ENCODE measurements around the gene SNIP1.
"Not testable (repeated sequence)": the region's sequence is repeated elsewhere in the genome, so short reads cannot be mapped to it uniquely, and the experiment has no call there.

Gene SNIP1

GRCh38 chr1:37564892-37565291 lies 10.8 kb upstream of the SNIP1 start:
- H3K27ac Mint-ChIP-seq = no peak overlapping the region
- H3K4me3 Mint-ChIP-seq = no peak overlapping the region
- no peaks in the 10 kb centered on the region for H3K4me1 Mint-ChIP-seq
- ATAC-seq = no peak
- no peaks in the 10 kb centered on the region for H3K9me3 Mint-ChIP-seq
- H3K36me3 Mint-ChIP-seq = peaks cover 56% of the 10 kb centered on the region
- no peaks in the 10 kb centered on the region for H3K27me3 Mint-ChIP-seq

DNA sequence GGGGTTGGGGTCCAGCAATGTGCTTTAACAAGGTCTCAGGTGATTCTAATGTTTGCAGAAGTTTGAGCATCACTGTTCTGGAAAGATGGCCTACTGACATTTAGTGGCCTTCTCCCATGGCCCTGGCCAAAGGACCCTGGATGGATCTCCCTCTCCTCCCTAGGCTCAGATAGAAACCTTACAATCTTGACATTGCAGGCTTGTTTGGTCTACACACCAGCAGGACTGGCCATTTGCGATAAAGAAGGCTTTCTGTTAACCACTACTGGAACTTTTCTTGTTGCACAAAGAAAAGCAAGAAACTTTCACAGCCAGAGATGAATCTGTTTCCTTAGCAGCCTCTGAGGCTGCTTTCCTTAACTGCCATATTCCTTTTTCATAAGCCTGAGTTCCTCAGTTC lies 8.9 kb upstream of the SNIP1 start:
- H3K4me1 Mint-ChIP-seq = no peaks in the 10 kb centered on the region
- H3K9me3 Mint-ChIP-seq = no peaks in the 10 kb centered on the region
- peaks cover 37% of the 10 kb centered on the region for H3K36me3 Mint-ChIP-seq
- no peak overlapping the region for H3K4me3 Mint-ChIP-seq
- no peak overlapping the region for H3K27ac Mint-ChIP-seq
- no peaks in the 10 kb centered on the region for H3K27me3 Mint-ChIP-seq
- no peak for ATAC-seq

GRCh38 chr1:37561133-37562132 lies 7.3 kb upstream of the SNIP1 start:
- H3K27ac Mint-ChIP-seq = peak overlapping the region; percentile 2
- no peak for ATAC-seq
- H3K27me3 Mint-ChIP-seq = no peaks in the 10 kb centered on the region
- H3K36me3 Mint-ChIP-seq = peaks cover 22% of the 10 kb centered on the region
- H3K9me3 Mint-ChIP-seq = no peaks in the 10 kb centered on the region
- no peak overlapping the region for H3K4me3 Mint-ChIP-seq
- no peaks in the 10 kb centered on the region for H3K4me1 Mint-ChIP-seq

DNA sequence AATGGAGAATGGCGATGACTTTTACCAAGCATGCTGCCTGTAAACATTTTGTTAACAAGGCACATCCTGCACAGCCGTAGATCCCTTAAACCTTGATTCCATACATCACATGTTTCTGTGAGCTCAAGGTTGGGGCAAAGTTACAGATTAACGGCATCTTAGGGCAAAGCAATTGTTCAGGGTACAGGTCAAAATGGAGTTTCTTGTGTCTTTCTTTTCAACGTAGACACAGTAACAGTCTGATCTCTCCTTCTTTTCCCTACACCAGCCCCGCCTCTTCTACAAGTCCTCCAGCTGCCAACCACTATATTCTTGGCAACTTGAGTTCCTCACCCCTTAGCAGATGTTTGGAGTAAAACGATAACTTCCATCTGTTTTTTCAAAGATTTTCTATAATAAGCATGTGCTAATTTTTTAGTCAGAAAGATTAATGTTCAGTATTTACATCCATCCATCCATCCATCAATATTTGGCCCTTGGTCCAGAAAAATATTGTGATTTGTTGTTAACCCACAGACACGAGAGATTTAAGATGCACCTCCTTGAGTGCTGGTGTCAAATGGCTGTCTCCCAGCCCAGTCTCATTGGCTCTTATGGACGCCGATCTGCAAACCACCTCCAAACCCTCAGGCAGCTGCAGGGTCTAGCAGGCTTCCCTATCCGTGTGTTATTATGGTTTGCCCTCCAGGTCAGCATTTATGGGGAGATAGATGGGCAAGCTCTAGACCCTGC lies 6.5 kb upstream of the SNIP1 start:
- no peak for ATAC-seq
- Mint-ChIP-seq H3K4me1 (no peaks in the 10 kb centered on the region), H3K9me3 (no peaks in the 10 kb centered on the region), H3K4me3 (no peak overlapping the region), H3K27ac (no peak overlapping the region), H3K36me3 (peaks cover 15% of the 10 kb centered on the region), H3K27me3 (no peaks in the 10 kb centered on the region)

DNA sequence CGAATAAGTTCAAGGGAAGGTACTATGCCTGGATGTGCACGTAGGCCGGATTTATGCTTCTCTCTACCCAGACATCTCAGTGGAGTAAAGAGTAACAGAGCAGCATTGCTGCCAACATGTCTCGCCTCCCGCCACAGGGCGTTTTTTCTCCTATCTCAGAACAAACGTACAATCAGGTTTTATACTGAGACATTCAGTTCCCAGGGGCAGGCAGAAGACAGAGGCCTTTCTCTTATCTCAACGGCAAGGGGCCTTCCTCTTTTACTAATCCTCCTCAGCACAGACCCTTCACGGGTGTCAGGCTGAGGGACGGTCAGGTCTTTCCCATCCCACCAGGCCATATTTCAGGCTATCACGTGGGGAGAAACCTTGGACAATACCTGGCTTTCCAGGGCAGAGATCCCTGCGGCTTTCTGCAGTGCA lies 5.9 kb upstream of the SNIP1 start:
- not testable (repeated sequence) for H3K4me3 Mint-ChIP-seq, ATAC-seq, H3K9me3 Mint-ChIP-seq, H3K4me1 Mint-ChIP-seq, H3K27ac Mint-ChIP-seq, H3K27me3 Mint-ChIP-seq, H3K36me3 Mint-ChIP-seq

GRCh38 chr1:37559080-37559479 lies 5.0 kb upstream of the SNIP1 start:
- Mint-ChIP-seq H3K4me3 (no peak overlapping the region), H3K9me3 (no peaks in the 10 kb centered on the region), H3K27ac (no peak overlapping the region), H3K36me3 (peaks cover 9% of the 10 kb centered on the region), H3K4me1 (peaks cover 5% of the 10 kb centered on the region), H3K27me3 (no peaks in the 10 kb centered on the region)
- no peak for ATAC-seq

DNA sequence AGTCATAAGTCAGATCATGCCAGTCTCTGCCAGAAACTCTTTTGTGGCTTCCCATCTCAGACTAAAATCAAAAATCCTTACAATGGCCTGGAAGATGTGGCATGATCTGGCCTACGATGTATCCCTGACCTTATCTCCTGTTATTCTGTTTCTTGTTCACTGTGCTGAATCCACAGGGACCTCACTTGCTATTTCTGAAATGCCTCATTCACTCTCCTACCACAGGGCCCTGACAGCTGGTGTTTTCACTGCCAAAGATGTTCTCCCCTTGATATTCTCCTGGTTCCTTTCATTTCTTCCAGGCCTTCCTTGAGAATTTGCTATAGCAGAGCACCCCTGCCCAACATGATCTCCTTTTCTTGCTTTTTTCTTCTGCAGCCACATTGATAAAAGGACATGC lies 4.3 kb upstream of the SNIP1 start:
- Mint-ChIP-seq H3K27ac (no peak overlapping the region), H3K36me3 (peaks cover 9% of the 10 kb centered on the region), H3K4me1 (peaks cover 6% of the 10 kb centered on the region), H3K9me3 (no peaks in the 10 kb centered on the region), H3K4me3 (no peak overlapping the region), H3K27me3 (no peaks in the 10 kb centered on the region)
- no peak for ATAC-seq

DNA sequence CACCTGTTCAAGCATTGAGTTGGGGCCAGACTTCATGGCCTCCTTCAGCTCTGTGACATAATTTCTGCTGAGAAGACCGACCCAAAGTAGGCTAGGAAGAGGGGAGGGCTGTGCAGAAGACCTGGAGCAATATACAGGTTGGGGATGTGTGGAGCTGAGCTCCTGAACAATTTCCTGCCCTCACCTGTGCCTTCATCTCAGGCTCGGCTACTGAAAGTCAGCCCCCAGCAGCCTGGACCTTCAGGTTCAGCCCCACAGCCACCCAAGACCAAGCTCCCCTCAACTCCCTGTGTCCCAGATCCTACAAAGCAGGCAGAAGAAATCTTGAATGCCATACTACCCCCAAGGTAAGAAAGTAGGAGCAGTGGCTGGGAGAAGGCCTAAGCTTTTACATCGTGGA lies 3.3 kb upstream of the SNIP1 start:
- no peak overlapping the region for H3K4me3 Mint-ChIP-seq
- H3K27me3 Mint-ChIP-seq = no peaks in the 10 kb centered on the region
- H3K9me3 Mint-ChIP-seq = no peaks in the 10 kb centered on the region
- no peak overlapping the region for H3K27ac Mint-ChIP-seq
- peaks cover 15% of the 10 kb centered on the region for H3K36me3 Mint-ChIP-seq
- H3K4me1 Mint-ChIP-seq = peaks cover 16% of the 10 kb centered on the region
- ATAC-seq = no peak

GRCh38 chr1:37556712-37557196 lies 2.7 kb upstream of the SNIP1 start, which contains the start of gene DNALI1:
DNALI1 (plus strand) TSS chr1:37556940; CDS start chr1:37556995, 55 bp downstream.
- H3K4me3 Mint-ChIP-seq = no peak within 1 kb of the TSS
- no peak within 1 kb of the TSS for H3K27ac Mint-ChIP-seq

DNA sequence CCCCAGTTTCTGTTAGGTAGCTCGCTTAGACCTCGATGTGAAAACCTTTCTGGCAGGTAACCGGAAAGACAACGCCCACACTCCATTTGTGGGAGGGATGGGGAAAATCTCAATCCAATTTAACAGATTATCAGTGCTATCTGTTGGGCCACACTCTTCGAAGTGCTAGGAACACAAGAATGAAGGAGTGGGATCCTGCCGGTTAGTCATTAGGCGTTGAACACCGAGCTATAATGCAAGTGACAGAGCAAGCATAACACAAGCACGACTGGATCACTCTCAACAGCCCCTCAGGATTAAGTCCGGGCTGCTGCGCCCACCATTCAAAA lies 531 bp downstream of the SNIP1 start:
- no peak for ATAC-seq
- Mint-ChIP-seq H3K27me3 (no peaks in the 10 kb centered on the region), H3K36me3 (peaks cover 33% of the 10 kb centered on the region), H3K27ac (peak overlapping the region; percentile 92), H3K4me1 (peaks cover 34% of the 10 kb centered on the region), H3K9me3 (no peaks in the 10 kb centered on the region), H3K4me3 (peak overlapping the region; percentile 92)

More at GRCh38 chr1:37556712-37557196, 2.7 kb upstream of the SNIP1 start, which contains the start of gene DNALI1:
- H3K9me3 Mint-ChIP-seq = no peaks in the 10 kb centered on the region
- H3K36me3 Mint-ChIP-seq = peaks cover 17% of the 10 kb centered on the region
- no peak for ATAC-seq
- H3K27me3 Mint-ChIP-seq = no peaks in the 10 kb centered on the region
- H3K4me1 Mint-ChIP-seq = peaks cover 22% of the 10 kb centered on the region

GRCh38 chr1:37549341-37549740 lies 4.8 kb downstream of the SNIP1 start:
- H3K4me1 Mint-ChIP-seq = peaks cover 32% of the 10 kb centered on the region
- no peak overlapping the region for H3K4me3 Mint-ChIP-seq
- H3K36me3 Mint-ChIP-seq = peaks cover 56% of the 10 kb centered on the region
- no peak for ATAC-seq
- H3K27ac Mint-ChIP-seq = no peak overlapping the region
- H3K9me3 Mint-ChIP-seq = no peaks in the 10 kb centered on the region
- H3K27me3 Mint-ChIP-seq = no peaks in the 10 kb centered on the region

DNA sequence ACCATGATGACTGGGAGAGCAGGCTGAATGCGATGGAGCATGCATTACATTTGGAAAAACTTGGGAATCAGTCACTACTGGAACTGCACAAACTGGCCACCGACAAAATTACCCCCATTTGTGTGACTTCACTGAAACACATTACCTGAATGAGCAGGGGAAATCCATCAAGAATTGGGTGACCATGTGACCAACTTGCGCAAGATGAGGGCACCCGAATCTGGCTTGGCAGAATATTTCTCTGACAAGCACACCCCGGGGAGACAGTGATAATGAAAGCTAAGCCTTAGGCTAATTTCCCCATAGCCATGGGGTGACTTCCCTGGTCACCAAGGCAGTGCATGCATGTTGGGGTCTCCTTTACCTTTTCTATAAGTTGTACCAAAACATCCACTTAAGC lies 9.1 kb downstream of the SNIP1 start:
- no peak for ATAC-seq
- no peak overlapping the region for H3K27ac Mint-ChIP-seq
- H3K4me1 Mint-ChIP-seq = peaks cover 8% of the 10 kb centered on the region
- H3K36me3 Mint-ChIP-seq = peaks cover 51% of the 10 kb centered on the region
- no peak overlapping the region for H3K4me3 Mint-ChIP-seq
- H3K27me3 Mint-ChIP-seq = no peaks in the 10 kb centered on the region
- H3K9me3 Mint-ChIP-seq = no peaks in the 10 kb centered on the region

DNA sequence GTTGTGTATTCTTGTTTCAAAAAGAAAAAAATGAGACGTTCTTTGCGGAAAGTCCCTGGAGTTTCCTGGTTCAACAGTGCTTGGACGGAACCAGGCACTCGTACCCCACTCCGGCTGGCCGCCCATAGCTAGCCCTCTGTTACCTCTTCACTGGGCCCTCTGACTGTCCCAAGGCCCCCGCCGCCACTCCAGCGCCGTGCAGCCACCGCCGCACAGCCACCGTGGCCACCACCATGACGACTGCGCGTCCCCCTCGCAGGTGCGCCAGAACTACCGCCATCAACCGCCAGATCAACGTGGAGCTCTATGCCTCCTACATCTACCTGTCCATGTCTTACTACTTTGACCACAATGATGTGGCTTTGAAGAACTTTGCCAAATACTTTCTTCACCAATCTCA lies 9.6 kb downstream of the SNIP1 start:
- Mint-ChIP-seq H3K4me3 (no peak overlapping the region), H3K9me3 (no peaks in the 10 kb centered on the region), H3K4me1 (peaks cover 4% of the 10 kb centered on the region), H3K27ac (no peak overlapping the region), H3K36me3 (peaks cover 51% of the 10 kb centered on the region), H3K27me3 (no peaks in the 10 kb centered on the region)
- no peak for ATAC-seq

DNA sequence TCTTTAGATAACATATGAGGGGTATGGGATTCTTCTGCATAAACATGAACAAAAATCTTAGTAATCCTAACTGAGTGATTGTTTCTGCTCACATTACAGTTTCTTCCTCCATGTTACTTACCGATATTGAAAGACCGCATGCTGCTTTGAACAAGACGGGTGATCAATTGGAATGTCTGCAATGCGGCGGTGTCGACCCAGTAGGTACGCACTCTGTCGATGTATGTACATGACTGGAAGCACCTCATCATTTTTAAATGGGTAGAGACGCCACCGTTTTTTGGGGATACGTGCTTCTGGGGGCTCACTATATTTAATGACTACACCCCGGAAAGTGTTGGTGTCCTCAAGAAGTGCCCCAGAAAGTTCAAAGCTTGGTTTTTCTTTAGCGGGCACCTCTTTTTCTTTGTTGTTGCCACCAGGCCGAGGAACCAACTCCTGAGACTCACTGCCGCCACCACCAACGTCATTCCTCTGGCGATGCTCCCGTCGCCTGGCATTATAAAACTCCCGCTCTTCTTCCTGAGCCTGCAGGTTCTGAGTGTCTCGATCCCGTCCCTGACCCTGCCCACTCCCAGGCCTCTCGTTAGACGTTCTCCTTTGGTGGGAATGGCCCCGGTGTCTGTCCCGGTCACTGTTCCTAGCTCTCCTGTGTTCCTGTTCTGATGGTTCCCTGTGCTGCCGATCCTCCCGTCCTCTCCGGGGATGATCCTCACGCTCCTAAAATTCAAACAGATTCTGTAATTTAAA lies 13.9 kb downstream of the SNIP1 start:
- Mint-ChIP-seq H3K36me3 (peaks cover 65% of the 10 kb centered on the region), H3K27ac (no peak overlapping the region), H3K4me3 (no peak overlapping the region), H3K9me3 (no peaks in the 10 kb centered on the region), H3K4me1 (no peaks in the 10 kb centered on the region), H3K27me3 (no peaks in the 10 kb centered on the region)
- ATAC-seq = no peak

- H3K4me3 Mint-ChIP-seq, H3K9me3 Mint-ChIP-seq, H3K27me3 Mint-ChIP-seq, H3K27ac Mint-ChIP-seq, ATAC-seq, H3K4me1 Mint-ChIP-seq: not testable (repeated sequence)
- H3K36me3 Mint-ChIP-seq = peaks cover 63% of the 10 kb centered on the region
These were observed 14.9 kb downstream of the SNIP1 start for GRCh38 chr1:37539154-37539553.

Measured in stimulated activated memory B cell treated with anti-CD40 and anti-IgM and Interleukin-4, amounts not matched to agents 10 μg/mL and 1 μg/mL and 100 μg/mL, for 72 hours (primary cell).